ENCODE measurements around the gene RFT1. TPM values are rescaled to one million over a fixed set of nuclear protein-coding genes. Genes with fewer than 3 reads are reported as not detected.

The RFT1 gene
- total and polyA plus RNA-seq, 2 of the 13 experiments (the other 11 are each of a cell fraction or from before 2014, with no cell fraction given), result 23.2 to 37.0 TPM

- TF ChIP-seq ZNF570 (CRISPR knock-in tag; IDR thresholded peaks at IDR 0.05; ENCODE audit: borderline replicate concordance) (no peak), FOXK2 (IDR thresholded peaks at IDR 0.05) (no peak), CHCHD3 (CRISPR knock-in tag; IDR thresholded peaks at IDR 0.05) (no peak), ZNF513 (CRISPR knock-in tag; conservative IDR thresholded peaks at IDR 0.05) (no peak), FOXO1 (CRISPR knock-in tag; IDR thresholded peaks at IDR 0.05) (0 out of 2 replicates have a peak, but pooled peaks have one; percentile 50), ZNF558 (CRISPR knock-in tag; IDR thresholded peaks at IDR 0.05; ENCODE audit: borderline replicate concordance) (peak; percentile 76; the same call in 1 of the 2 replicates), FOXJ3 (CRISPR knock-in tag; IDR thresholded peaks at IDR 0.05; ENCODE audit: borderline replicate concordance) (no peak), DMAP1 (CRISPR knock-in tag; IDR thresholded peaks at IDR 0.05) (peak; percentile 94), ZNF782 (CRISPR knock-in tag; IDR thresholded peaks at IDR 0.05; ENCODE audit: borderline replicate concordance) (peak; percentile 89), ZNF563 (CRISPR knock-in tag; IDR thresholded peaks at IDR 0.05) (peak; percentile 78; the same call in 1 of the 2 replicates), NONO (IDR thresholded peaks at IDR 0.05) (no peak), NONO (CRISPR knock-in tag; conservative IDR thresholded peaks at IDR 0.05) (peak; percentile 85), NFIB (CRISPR knock-in tag; IDR thresholded peaks at IDR 0.05; ENCODE audit: borderline replicate concordance) (no peak), MLLT10 (CRISPR knock-in tag; IDR thresholded peaks at IDR 0.05) (no peak), SMAD3 (CRISPR knock-in tag; IDR thresholded peaks at IDR 0.05) (no peak), IRF2 (CRISPR knock-in tag; IDR thresholded peaks at IDR 0.05) (peak; percentile 81), PPARG (CRISPR knock-in tag; conservative IDR thresholded peaks at IDR 0.05) (no peak)
- TF ChIP-seq, protein P1, sequence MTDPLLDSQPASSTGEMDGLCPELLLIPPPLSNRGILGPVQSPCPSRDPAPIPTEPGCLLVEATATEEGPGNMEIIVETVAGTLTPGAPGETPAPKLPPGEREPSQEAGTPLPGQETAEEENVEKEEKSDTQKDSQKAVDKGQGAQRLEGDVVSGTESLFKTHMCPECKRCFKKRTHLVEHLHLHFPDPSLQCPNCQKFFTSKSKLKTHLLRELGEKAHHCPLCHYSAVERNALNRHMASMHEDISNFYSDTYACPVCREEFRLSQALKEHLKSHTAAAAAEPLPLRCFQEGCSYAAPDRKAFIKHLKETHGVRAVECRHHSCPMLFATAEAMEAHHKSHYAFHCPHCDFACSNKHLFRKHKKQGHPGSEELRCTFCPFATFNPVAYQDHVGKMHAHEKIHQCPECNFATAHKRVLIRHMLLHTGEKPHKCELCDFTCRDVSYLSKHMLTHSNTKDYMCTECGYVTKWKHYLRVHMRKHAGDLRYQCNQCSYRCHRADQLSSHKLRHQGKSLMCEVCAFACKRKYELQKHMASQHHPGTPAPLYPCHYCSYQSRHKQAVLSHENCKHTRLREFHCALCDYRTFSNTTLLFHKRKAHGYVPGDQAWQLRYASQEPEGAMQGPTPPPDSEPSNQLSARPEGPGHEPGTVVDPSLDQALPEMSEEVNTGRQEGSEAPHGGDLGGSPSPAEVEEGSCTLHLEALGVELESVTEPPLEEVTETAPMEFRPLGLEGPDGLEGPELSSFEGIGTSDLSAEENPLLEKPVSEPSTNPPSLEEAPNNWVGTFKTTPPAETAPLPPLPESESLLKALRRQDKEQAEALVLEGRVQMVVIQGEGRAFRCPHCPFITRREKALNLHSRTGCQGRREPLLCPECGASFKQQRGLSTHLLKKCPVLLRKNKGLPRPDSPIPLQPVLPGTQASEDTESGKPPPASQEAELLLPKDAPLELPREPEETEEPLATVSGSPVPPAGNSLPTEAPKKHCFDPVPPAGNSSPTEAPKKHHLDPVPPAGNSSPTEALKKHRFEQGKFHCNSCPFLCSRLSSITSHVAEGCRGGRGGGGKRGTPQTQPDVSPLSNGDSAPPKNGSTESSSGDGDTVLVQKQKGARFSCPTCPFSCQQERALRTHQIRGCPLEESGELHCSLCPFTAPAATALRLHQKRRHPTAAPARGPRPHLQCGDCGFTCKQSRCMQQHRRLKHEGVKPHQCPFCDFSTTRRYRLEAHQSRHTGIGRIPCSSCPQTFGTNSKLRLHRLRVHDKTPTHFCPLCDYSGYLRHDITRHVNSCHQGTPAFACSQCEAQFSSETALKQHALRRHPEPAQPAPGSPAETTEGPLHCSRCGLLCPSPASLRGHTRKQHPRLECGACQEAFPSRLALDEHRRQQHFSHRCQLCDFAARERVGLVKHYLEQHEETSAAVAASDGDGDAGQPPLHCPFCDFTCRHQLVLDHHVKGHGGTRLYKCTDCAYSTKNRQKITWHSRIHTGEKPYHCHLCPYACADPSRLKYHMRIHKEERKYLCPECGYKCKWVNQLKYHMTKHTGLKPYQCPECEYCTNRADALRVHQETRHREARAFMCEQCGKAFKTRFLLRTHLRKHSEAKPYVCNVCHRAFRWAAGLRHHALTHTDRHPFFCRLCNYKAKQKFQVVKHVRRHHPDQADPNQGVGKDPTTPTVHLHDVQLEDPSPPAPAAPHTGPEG (CRISPR knock-in tag; IDR thresholded peaks at IDR 0.05), result no peak
- TF ChIP-seq, protein P2, sequence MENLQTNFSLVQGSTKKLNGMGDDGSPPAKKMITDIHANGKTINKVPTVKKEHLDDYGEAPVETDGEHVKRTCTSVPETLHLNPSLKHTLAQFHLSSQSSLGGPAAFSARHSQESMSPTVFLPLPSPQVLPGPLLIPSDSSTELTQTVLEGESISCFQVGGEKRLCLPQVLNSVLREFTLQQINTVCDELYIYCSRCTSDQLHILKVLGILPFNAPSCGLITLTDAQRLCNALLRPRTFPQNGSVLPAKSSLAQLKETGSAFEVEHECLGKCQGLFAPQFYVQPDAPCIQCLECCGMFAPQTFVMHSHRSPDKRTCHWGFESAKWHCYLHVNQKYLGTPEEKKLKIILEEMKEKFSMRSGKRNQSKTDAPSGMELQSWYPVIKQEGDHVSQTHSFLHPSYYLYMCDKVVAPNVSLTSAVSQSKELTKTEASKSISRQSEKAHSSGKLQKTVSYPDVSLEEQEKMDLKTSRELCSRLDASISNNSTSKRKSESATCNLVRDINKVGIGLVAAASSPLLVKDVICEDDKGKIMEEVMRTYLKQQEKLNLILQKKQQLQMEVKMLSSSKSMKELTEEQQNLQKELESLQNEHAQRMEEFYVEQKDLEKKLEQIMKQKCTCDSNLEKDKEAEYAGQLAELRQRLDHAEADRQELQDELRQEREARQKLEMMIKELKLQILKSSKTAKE (CRISPR knock-in tag; IDR thresholded peaks at IDR 0.05; ENCODE audit: borderline replicate concordance), result peak; percentile 75; the same call in 1 of the 2 replicates
- TF ChIP-seq, protein P3, sequence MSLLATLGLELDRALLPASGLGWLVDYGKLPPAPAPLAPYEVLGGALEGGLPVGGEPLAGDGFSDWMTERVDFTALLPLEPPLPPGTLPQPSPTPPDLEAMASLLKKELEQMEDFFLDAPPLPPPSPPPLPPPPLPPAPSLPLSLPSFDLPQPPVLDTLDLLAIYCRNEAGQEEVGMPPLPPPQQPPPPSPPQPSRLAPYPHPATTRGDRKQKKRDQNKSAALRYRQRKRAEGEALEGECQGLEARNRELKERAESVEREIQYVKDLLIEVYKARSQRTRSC (CRISPR knock-in tag; IDR thresholded peaks at IDR 0.05; ENCODE audit: low read depth), result 0 out of 2 replicates have a peak, but pooled peaks have one; percentile 54
These were observed at the start of gene RFT1 (continued) for GRCh38 chr3:53130179-53131061.
